ENCODE results near the gene CBFA2T3. TPM values are rescaled to one million over a fixed set of nuclear protein-coding genes. Genes with fewer than 3 reads are reported as not detected.

CBFA2T3 gene
- total and polyA plus RNA-seq, 4 donors, result 4.7 to 11.8 (median 6.6) TPM

GRCh38 chr16:88985521-88985920, 8.5 kb upstream of the CBFA2T3 start:
- Histone ChIP-seq H3K27ac (ENCODE audit: low read depth in 1 of 2, low read length in 1 of 2) (no peak overlapping the region), H3K4me1 (ENCODE audit: control insufficient read depth in 5 of 5, insufficient read depth in 5 of 5, low read length in 5 of 5) (no peaks in the 10 kb centered on the region), H3K27me3 (ENCODE audit: control insufficient read depth in 3 of 3, insufficient read depth in 3 of 3, low read length in 2 of 3) (peaks cover 0 to 16% (median 0%) of the 10 kb centered on the region in 3 donors), H3K36me3 (ENCODE audit: control insufficient read depth in 4 of 4, insufficient read depth in 4 of 4, low read length in 4 of 4) (no peaks in the 10 kb centered on the region), H3K9me3 (ENCODE audit: control insufficient read depth in 4 of 4, insufficient read depth in 3 of 4, low read length in 3 of 4) (no peaks in the 10 kb centered on the region), H3K9ac (ENCODE audit: insufficient read depth in 1 of 2, low read length in 2 of 2) (no peak overlapping the region), H3K4me3 (no peak overlapping the region)
- 78 to 87% methylated on average over 13 of the region's 13 CpGs for WGBS, 2 donors
- no peak for DNase-seq
- ATAC-seq (ENCODE audit: insufficient read depth, low FRiP score), result no peak
- TF ChIP-seq CTCF (IDR thresholded peaks at IDR 0.05; ENCODE audit: control extremely low read depth, extremely low read depth), result no peak

DNA sequence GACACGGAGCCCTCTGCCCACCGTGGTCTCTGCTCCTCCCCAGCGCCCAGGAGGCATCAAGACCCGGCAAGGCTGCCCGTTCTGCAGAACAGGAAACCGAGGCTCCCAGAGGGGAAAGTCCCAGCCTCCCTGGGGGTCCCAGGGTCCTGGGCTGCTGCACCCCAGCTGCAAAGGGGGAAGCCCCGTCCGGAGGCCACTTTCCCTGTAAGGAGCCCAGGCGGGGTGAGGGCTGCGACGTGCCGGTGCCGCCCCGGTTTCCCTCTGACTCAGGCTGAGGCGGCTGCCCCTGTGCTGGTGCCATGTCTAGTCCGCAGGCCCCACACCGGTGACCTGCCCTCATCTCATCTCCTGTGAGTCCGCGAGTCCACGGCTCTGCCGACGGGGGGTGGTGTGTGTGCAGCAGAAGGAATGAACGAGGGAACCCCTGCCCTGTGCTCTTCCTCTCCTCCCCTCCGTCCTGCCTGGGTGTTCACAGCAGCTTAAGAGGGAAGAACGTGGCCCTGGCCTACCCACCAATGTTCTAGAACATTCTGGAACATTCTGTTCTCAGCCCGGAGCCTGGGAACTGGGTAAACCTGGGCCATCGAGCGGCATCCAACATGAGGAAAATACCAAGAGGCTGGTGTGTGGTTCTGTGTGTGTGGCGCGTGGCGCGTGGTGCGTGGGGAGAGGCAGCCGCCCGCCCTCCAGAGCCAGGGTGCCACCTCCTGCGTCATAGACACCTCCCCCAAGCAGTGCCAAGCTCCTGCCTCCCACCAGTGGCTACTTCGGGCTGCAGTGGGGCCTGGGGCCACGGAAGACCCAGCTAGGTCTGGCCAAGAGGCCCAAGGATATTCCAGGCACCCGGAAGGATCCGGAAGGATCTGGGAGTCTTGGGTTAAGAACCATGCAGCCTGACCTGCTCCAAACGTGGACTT, 7.0 kb upstream of the CBFA2T3 start:
- ATAC-seq (ENCODE audit: insufficient read depth, low FRiP score) (no peak), DNase-seq (no peak)
- Histone ChIP-seq H3K9me3 (ENCODE audit: control insufficient read depth in 4 of 4, insufficient read depth in 3 of 4, low read length in 3 of 4) (no peaks in the 10 kb centered on the region), H3K36me3 (ENCODE audit: control insufficient read depth in 4 of 4, insufficient read depth in 4 of 4, low read length in 4 of 4) (no peaks in the 10 kb centered on the region), H3K9ac (ENCODE audit: insufficient read depth in 1 of 2, low read length in 2 of 2) (no peak overlapping the region), H3K4me3 (no peak overlapping the region), H3K4me1 (ENCODE audit: control insufficient read depth in 5 of 5, insufficient read depth in 5 of 5, low read length in 5 of 5) (no peaks in the 10 kb centered on the region), H3K27ac (ENCODE audit: low read depth in 1 of 2, low read length in 1 of 2) (no peak overlapping the region), H3K27me3 (ENCODE audit: control insufficient read depth in 3 of 3, insufficient read depth in 3 of 3, low read length in 2 of 3) (peaks cover 0 to 15% (median 0%) of the 10 kb centered on the region in 3 donors)
- 72 to 73% methylated on average over 40 to 41 of the region's 41 CpGs for WGBS, 2 donors
- no peak for TF ChIP-seq CTCF (IDR thresholded peaks at IDR 0.05; ENCODE audit: control extremely low read depth, extremely low read depth)

GRCh38 chr16:88983165-88983564, 6.2 kb upstream of the CBFA2T3 start:
- Histone ChIP-seq H3K27me3 (ENCODE audit: control insufficient read depth in 3 of 3, insufficient read depth in 3 of 3, low read length in 2 of 3) (peaks cover 0 to 11% (median 0%) of the 10 kb centered on the region in 3 donors), H3K9ac (ENCODE audit: insufficient read depth in 1 of 2, low read length in 2 of 2) (no peak overlapping the region), H3K9me3 (ENCODE audit: control insufficient read depth in 4 of 4, insufficient read depth in 3 of 4, low read length in 3 of 4) (no peaks in the 10 kb centered on the region), H3K4me3 (no peak overlapping the region), H3K27ac (ENCODE audit: low read depth in 1 of 2, low read length in 1 of 2) (no peak overlapping the region), H3K4me1 (ENCODE audit: control insufficient read depth in 5 of 5, insufficient read depth in 5 of 5, low read length in 5 of 5) (peaks cover 0 to 2% (median 0%) of the 10 kb centered on the region in 5 donors), H3K36me3 (ENCODE audit: control insufficient read depth in 4 of 4, insufficient read depth in 4 of 4, low read length in 4 of 4) (no peaks in the 10 kb centered on the region)
- ATAC-seq (ENCODE audit: insufficient read depth, low FRiP score), result no peak
- DNase-seq, result no peak
- 66 to 77% methylated on average over 10 to 11 of the region's 11 CpGs for WGBS, 2 donors
- no peak for TF ChIP-seq CTCF (IDR thresholded peaks at IDR 0.05; ENCODE audit: control extremely low read depth, extremely low read depth)
